Thyroid gland (tissue), 4 donors: Measurements from ENCODE around the gene CYP46A1. TPM values are rescaled to one million over a fixed set of nuclear protein-coding genes. Genes with fewer than 3 reads are reported as not detected.

Experiments used
- DNase-seq, 2 donors: peaks; one replicate each; pipeline ENCODE4 v3.0.0-alpha.2; 2019
- H3K27ac ChIP-seq, 3 donors: fragments of 200-600 bp; sonication (generic); 1 replicate in 2 of 3; 2 replicates in 1 of 3; pipeline ENCODE4 v1.5.1; 2016 to 2019; ENCODE audit warnings: mild to moderate bottlenecking in 1 of 3, moderate library complexity in 1 of 3
- H3K27me3 ChIP-seq: fragments of 200-600 bp; sonication (generic); one replicate; pipeline ENCODE4 v1.5.1; 2019
- H3K36me3 ChIP-seq, 2 donors: fragments of 200-600 bp; sonication (generic); one replicate each; pipeline ENCODE4 v1.5.1; 2016 to 2019
- H3K4me1 ChIP-seq, 2 donors: fragments of 200-600 bp; sonication (generic); one replicate each; pipeline ENCODE4 v1.5.1; 2017 to 2019
- H3K4me3 ChIP-seq, 3 donors: fragments of 200-600 bp; sonication (generic); replicated peaks in 1 of 3; 1 replicate in 2 of 3; 2 replicates in 1 of 3; pipeline ENCODE4 v1.5.1; 2016; ENCODE audit warnings: mild to moderate bottlenecking in 1 of 3
- H3K9me3 ChIP-seq: fragments of 200-600 bp; sonication (generic); one replicate; pipeline ENCODE4 v1.5.1; 2017
- CTCF ChIP-seq, 6 experiments: fragments of 200-600 bp in 3 of 6; fragments of 450-650 bp in 3 of 6; sonication (generic) in 3 of 6; IDR thresholded peaks; one replicate each; pipeline ENCODE4 v1.5.1; 2016 to 2019; ENCODE audit warnings: antibody characterized with exemption in 6 of 6, mild to moderate bottlenecking in 2 of 6, inconsistent platforms in 1 of 6, moderate library complexity in 1 of 6
- POLR2A ChIP-seq, 2 donors: fragments of 450-650 bp; IDR thresholded peaks; one replicate each; pipeline ENCODE4 v1.6.1; 2017; ENCODE audit warnings: antibody characterized with exemption in 2 of 2, mild to moderate bottlenecking in 2 of 2, moderate library complexity in 1 of 2
- WGBS, 2 donors: methylation state at CpG; one replicate each; pipeline ENCODE4 v1.1.5; 2017; 5-methylcytosine and 5-hydroxymethylcytosine counted together
- intact Hi-C: fragments of 100-400 bp; cut with DNase I; formaldehyde crosslinking; loops from one replicate; pipeline ENCODE4 v1.15.1; 2023
- total RNA-seq, 4 donors: library from RNA; depleted of rRNA; stranded (reverse); fragments of >200 nt; gene quantifications; one replicate each; pipeline ENCODE4 v1.2.3, GENCODE V29; 2016

The CYP46A1 gene
- total RNA-seq, 4 donors from 2014 or later = 0.54 to 5.2 (median 1.5) TPM

- Histone ChIP-seq H3K9me3 (no peaks in the 10 kb centered on the region), H3K36me3 (no peaks in the 10 kb centered on the region), H3K4me1 (peaks cover 7 to 26% of the 10 kb centered on the region in 2 donors), H3K27me3 (no peaks in the 10 kb centered on the region), H3K4me3 (no peak overlapping the region), H3K27ac (peak overlapping the region in 2 of 3 donors; percentile 28 to 29)
- intact Hi-C loops = no loop called here
- DNase-seq = no peak
- no peak for TF ChIP-seq CTCF (IDR thresholded peaks at IDR 0.05)
- no peak for TF ChIP-seq POLR2A (IDR thresholded peaks at IDR 0.05)
- 71 to 75% methylated on average over 10 of the region's 10 CpGs for whole genome bisulfite sequencing, 2 donors
Measured at GRCh38 chr14:99745307-99745951, 61.3 kb downstream of the CYP46A1 start.

GRCh38 chr14:99747167-99747566 lies 63.1 kb downstream of the CYP46A1 start:
- H3K36me3 ChIP-seq = no peaks in the 10 kb centered on the region
- WGBS, 2 donors = 72 to 73% methylated on average over 7 of the region's 7 CpGs
- no peak overlapping the region for H3K4me3 ChIP-seq
- DNase-seq = no peak
- H3K27ac ChIP-seq = peak overlapping the region in 2 of 3 donors; percentile 5 to 40
- H3K9me3 ChIP-seq = no peaks in the 10 kb centered on the region
- H3K27me3 ChIP-seq = no peaks in the 10 kb centered on the region
- TF ChIP-seq CTCF (IDR thresholded peaks at IDR 0.05) (no peak), POLR2A (IDR thresholded peaks at IDR 0.05) (no peak)
- H3K4me1 ChIP-seq = peaks cover 7 to 30% of the 10 kb centered on the region in 2 donors
- intact Hi-C loops = no loop called here

GRCh38 chr14:99747582-99748330 lies 63.7 kb downstream of the CYP46A1 start:
- peak overlapping the region in 1 of 3 donors; percentile 5 for H3K27ac ChIP-seq

GRCh38 chr14:99748529-99748928 lies 64.4 kb downstream of the CYP46A1 start:
- DNase-seq = no peak
- H3K4me1 ChIP-seq = peaks cover 7 to 42% of the 10 kb centered on the region in 2 donors
- H3K4me3 ChIP-seq = no peak overlapping the region
- H3K27ac ChIP-seq = no peak overlapping the region
- H3K27me3 ChIP-seq = no peaks in the 10 kb centered on the region
- intact Hi-C loops = no loop called here
- no peaks in the 10 kb centered on the region for H3K36me3 ChIP-seq
- no peaks in the 10 kb centered on the region for H3K9me3 ChIP-seq
- TF ChIP-seq CTCF (IDR thresholded peaks at IDR 0.05) = no peak
- no peak for TF ChIP-seq POLR2A (IDR thresholded peaks at IDR 0.05)
- 77% methylated on average over 9 of the region's 9 CpGs for WGBS, 2 donors

More at GRCh38 chr14:99747582-99748330, 63.7 kb downstream of the CYP46A1 start:
- 89 to 95% methylated on average over 12 to 21 of the region's 22 CpGs for WGBS, 2 donors
- Histone ChIP-seq H3K27me3 (no peaks in the 10 kb centered on the region), H3K36me3 (no peaks in the 10 kb centered on the region), H3K4me1 (peaks cover 7 to 36% of the 10 kb centered on the region in 2 donors), H3K4me3 (no peak overlapping the region), H3K9me3 (no peaks in the 10 kb centered on the region)
- no peak for DNase-seq
- TF ChIP-seq CTCF (IDR thresholded peaks at IDR 0.05) = no peak
- no peak for TF ChIP-seq POLR2A (IDR thresholded peaks at IDR 0.05)
- intact Hi-C loops = no loop called here

GRCh38 chr14:99749142-99749541 lies 65.0 kb downstream of the CYP46A1 start:
- peaks cover 7 to 45% of the 10 kb centered on the region in 2 donors for H3K4me1 ChIP-seq
- no peak overlapping the region for H3K4me3 ChIP-seq
- no peaks in the 10 kb centered on the region for H3K9me3 ChIP-seq
- H3K27me3 ChIP-seq = no peaks in the 10 kb centered on the region
- no peak for DNase-seq
- H3K27ac ChIP-seq = no peak overlapping the region
- no peaks in the 10 kb centered on the region for H3K36me3 ChIP-seq
- WGBS, 2 donors = 82 to 83% methylated on average over 13 of the region's 13 CpGs
- intact Hi-C loops = no loop called here
- no peak for TF ChIP-seq POLR2A (IDR thresholded peaks at IDR 0.05)
- no peak for TF ChIP-seq CTCF (IDR thresholded peaks at IDR 0.05)
